ENCODE measurements around the gene BLZF1.
"Not testable (repeated sequence)": the region's sequence is repeated elsewhere in the genome, so short reads cannot be mapped to it uniquely, and the experiment has no call there.

The BLZF1 gene, protein sequence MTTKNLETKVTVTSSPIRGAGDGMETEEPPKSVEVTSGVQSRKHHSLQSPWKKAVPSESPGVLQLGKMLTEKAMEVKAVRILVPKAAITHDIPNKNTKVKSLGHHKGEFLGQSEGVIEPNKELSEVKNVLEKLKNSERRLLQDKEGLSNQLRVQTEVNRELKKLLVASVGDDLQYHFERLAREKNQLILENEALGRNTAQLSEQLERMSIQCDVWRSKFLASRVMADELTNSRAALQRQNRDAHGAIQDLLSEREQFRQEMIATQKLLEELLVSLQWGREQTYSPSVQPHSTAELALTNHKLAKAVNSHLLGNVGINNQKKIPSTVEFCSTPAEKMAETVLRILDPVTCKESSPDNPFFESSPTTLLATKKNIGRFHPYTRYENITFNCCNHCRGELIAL

DNA sequence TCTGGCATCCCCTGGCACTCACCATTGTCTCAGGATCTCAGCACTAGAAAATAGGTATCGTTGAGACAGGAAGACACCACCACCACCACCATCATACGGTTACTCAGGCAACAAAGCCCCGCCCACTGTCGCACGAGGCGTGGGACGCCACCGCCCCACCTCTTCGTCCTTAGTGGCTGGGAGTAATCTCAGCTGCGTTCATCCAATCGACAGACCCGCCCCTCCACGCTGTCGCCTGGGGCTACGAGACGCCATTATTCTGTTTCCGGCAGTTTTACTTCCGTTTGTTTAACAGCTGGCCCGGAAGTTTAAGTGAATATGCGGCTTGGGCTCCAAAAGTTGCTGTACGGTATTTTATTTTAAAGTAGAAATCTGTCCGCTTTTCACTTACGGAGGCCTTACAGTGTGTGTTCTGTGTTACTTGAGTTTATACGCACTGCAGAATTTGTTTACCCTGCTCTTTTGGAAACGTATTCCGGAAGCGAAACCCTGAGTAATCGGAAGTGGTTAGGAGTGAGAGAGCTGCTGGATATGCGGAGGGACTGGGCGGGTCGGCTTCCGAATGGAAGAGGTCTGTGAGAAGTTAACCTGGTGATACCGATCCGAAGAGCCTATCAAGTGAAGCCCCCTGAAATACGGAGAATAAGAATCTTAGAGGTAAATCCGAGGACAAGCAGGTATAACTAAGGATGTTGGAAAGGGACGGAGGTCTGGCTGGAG, at the start of gene BLZF1, which contains the start of gene NME7:
TSS of gene BLZF1 (plus strand) at position 510 of the 720 bp plus-strand sequence. CDS start 1,328 bp downstream, outside the sequence.
TSS of gene NME7 (minus strand) at position 112 of the 720 bp plus-strand sequence. CDS start at position 25, 87 bp downstream.
- peak; percentile 98 to 99 for DNase-seq

DNA sequence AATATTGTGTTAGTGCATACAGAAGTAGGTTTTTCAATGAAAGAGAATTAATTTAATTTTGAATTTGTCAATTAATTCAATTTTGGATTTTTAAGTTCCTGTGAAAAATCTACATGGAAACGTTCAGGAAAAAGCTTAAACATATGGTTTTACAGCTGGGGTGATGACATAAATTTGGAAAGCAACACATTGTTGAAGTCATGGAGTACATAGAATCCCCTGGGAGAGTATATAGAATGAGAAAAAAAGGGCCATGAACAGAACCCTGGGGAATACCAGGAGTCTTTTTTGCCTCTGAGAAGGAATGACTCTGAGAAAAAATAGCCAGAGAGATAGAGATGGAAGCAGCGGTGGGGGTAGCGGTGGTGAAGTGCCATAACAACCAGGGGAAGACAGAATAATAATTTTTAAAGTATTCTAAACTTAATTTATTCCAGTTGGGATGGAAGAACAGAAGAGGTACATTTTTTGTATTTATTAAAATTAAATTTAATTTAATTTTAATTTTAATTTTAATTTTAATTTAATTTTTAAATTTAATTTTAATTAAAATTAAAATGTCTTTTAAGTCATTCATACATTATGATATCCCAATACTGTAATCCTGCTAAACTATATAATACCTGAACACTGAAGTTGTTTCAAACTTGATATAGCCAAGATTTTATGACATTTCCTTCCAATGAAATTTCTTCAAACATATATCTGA, 49.3 kb upstream of the BLZF1 start:
- DNase-seq: no peak

DNA sequence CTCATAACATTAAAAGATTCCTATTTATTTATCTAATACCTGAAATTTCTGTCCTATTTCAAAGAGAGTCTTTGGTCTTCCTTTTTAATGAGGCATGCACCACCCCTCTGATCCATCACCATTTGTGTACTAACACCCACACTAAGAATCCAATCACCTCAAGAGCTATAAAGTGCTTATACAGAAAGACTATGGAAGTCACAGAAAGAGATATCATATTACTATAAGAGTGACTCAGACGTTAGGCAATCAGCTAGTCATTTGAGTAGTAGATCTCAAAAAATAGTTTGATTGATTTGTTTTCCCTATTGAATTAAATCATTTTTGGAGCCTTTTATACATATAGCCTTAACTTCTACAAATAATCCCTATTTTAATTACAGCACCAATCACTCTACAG, 46.5 kb upstream of the BLZF1 start:
- DNase-seq: no peak

DNA sequence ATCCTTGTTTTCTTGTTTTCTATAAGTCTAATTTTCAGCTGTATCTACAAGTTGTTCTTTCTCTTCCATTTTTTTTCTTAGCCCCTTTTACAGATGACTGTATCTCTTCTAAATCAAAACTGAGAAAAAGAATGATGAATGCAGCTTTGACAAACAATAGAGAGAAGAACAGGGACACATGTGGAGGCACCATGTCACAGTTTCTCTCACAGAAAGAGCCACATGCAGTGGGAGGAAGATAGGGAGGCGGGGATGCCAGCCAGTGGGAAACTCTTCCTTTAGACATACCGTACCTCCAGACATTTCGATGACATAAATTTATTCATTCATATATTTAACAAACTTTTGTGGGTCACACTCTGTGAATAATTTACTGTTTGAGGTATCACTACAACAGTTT, 45.9 kb upstream of the BLZF1 start:
- no peak for DNase-seq

DNA sequence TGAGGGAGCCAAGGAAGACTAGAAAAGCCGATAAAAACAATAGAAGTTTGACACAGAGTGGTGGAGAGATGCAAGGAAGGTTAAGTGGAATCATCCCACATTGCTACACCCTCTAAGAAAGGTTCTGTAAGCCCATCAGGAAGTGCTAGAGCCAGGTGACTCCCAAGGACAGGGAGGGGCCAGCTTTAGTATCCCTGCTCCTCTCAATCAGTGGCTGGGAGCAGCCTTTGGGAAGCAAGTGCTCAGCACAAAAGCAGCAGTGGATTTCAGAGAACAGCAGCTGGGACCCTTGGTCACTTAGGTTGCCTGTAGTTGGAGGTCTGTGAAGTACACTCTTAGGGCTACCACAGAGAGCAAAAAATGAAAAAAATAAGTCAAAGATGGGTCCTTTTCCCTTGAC, 42.9 kb upstream of the BLZF1 start:
- DNase-seq: no peak

DNA sequence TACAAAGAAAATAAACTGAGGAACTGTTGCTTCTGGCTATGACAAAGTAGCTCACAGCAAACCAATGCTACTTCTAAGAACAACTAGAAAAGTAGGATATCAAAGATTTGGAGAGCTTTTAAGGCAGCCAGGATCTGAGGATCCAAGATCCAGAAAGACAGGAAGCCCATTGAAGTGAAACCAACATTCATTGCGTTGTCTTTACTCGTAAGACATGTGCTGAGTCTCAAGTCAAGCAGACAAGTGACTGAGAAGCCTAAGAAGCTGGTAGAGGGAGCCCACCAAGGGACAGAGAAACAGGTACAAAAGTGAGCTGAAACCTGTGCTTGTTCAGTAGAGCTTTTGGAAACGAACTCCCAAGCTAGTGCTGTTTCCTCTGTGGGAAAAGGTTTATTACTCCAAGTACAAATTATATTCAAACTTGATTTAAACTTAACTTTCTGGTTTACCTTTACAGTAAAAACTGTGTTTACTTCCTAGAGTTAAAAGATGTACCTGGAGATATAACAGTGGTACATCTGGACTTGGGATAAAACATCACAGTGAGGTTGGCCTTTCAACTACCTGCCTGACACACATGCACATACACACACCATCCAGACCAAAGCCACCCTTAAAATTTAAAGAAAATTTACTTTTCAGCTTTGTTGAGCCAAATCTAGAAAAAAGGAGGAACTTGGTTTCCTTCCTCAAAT, 41.6 kb upstream of the BLZF1 start:
- no peak for DNase-seq

DNA sequence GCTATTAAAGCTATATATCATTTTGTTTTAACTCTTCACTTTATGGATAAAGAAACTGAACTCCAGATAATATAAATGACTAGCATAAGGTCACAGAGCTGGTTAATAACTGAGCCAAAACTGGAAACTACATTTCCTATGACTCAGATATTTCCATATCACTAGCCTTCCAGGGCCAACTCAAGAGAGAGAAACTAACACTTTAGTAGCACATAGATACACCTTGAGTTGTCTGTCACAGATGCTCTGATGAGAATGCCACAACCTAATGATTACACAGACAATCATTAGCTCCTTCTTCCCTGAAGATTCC, 41.1 kb upstream of the BLZF1 start:
- DNase-seq: no peak

DNA sequence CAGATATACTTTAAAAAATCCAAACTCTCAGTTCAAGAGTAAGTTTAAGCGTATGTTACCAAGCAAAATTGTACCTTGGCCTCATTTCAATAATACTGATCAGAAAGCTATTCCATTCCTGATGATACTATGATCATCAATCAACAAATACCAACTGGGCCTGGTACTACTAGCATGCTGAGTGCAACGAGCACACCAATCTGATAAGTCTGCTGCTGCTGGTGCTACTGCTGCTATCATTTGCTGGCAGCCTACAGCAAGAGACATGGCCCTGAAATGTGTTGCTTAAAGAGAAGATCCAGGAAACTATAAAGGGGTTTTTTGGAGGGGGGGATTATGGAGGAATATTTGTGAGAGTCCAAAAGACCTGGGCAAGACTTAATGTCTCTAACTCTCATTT, 40.1 kb upstream of the BLZF1 start:
- DNase-seq: no peak

DNA sequence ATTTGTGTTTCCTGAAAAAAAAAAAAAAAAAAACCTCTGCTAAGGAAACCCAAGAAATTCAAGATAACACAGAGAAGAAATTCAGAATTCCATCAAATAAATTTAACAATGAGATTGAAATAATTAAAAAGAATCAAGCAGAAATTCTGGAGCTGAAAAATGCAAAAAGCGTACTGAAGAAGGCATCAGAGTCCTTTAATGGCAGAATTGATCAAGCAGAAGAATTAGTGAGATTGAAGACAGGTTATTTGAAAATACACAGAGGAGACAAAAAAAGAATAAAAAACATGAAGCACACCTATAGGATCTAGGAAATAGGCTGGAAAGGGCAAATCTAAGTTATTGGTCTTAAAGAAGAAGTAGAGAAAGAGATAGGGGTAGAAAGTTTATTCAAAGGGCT, 38.6 kb upstream of the BLZF1 start:
- no peak for DNase-seq

DNA sequence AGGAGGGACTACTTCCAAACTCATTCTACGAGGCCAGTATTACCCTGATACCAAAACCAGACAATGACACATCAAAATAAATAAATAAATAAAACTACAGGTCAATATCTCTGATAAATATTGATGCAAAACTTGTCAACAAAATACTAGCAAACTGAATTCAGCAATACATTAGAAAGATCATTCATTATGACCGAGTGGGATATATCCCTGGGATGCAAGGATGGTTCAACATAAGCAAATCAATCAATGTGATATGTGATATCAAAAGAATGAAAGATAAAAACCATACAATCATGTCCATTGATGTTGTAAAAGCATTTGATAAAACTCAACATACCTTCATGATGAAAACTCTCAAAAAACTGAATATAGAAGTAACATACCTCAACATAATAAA, 37.1 kb upstream of the BLZF1 start:
- no peak for DNase-seq

DNA sequence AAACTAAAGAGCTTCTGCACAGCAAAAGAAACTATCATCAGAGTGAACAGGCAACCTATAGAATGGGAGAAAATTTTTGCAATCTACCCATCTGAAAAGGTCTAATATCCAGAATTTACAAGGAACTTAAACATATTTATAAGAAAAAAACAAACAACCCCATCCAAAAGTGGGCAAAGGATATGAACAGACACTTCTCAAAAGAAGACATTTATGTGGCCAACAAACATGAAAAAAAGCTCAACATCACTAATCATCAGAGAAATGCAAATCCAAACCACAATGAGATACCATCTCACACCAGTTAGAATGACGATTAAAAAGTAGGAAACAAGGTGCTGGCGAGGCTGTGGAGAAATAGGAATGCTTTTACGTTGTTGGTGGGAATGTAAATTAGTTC, 33.3 kb upstream of the BLZF1 start:
- not testable (repeated sequence) for DNase-seq

DNA sequence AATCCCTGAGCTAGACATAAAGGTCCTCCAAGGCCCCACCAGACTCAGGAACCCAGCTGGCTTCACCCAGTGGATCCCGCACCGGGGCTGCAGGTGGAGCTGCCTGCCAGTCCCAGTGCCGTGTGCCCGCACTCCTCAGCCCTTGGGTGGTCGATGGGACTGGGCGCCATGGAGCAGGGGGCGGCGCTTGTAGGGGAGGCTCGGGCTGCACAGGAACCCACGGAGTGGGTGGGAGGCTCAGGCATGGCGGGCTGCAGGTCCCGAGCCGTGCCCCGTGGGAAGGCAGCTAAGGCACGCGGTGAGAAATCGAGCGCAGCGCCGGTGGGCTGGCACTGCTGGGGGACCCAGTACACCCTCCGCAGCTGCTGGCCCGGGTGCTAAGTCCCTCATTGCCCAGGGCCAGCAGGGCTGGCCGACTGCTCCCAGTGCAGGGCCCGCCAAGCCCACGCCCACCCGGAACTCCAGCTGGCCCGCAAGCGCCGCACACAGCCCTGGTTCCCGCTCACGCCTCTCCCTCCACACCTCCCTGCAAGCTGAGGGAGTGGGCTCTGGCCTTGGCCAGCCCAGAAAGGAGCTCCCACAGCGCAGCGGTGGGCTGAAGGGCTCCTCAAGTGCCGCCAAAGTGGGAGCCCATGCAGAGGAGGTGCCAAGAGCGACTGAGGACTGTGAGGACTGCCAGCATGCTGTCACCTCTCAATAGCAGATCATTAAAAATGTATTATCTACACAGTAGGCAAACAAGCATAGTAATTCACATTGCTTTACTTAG, 30.9 kb upstream of the BLZF1 start:
- not testable (repeated sequence) for DNase-seq

DNA sequence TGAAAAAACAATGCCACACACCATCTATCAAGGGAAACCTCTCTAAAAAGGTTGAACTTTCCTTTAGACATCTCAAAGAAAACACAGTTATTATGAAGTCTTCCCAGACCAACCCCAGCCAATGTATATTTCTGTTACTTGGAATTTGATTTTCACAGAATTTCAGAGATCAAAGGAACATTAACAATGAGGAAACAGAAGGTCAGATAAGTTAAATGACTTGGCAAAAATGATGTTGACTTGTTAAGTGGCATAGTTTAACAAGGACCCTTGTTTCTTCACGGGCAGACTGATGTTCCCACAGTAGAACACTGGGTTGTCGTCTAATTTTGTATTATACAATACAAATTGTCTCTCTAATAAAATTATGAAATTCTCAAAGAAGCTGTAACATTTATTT, 29.4 kb upstream of the BLZF1 start:
- DNase-seq: no peak

DNA sequence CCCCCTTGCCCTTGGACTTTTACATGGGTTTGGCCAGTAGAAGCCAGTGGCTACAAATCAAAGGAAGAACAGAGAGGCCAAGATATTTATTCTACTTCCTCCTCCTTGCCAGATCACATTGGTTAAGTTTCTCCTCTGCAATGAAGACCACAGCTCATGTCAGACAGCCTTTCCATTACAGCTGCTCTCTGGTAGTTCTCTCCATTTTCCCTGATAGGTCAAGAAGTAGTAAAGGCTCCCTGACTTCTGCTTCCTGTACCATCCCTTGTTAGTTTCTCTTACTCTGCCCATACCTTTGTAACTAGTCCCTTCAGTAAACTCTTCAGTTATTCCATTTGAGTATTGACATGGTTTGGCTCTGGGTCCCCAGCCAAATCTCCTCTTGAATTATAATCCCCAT, 28.2 kb upstream of the BLZF1 start:
- no peak for DNase-seq

DNA sequence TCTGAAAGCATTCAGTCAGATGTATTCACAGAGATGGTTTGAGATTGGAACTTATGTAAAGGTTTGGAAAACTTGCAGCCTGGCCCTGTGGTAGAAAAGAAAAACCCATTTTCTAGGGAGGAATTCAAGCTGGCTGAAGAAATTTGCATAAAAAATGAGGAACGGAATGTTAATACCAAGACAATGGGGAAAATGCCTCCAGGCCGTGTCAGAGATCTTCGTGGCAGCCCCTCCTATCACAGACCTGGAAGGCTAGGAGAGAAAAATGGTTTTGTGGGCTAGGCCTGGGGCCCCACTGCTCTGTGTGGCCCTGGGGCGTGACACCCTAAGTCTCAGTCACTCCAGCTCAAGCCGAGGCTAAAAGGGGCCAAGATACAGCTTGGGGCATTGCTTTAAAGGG, 27.1 kb upstream of the BLZF1 start:
- no peak for DNase-seq

DNA sequence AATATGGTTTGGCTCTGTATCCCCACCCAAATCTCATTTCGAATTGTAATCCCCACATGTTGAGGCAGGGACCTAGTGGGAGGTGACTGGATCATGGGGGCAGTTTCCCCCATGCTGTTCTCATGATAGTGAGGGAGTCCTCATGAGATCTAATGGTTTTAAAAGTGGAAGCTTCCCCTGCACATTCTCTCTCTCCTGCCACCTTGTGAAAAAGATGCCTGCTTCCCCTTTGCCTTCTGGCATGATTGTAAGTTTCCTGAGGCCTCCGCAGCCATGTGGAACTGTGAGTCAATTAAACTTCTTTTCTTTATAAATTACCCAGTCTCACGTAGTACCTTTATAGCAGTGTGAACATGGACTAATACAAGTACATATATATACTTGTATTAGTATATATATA, 25.9 kb upstream of the BLZF1 start:
- DNase-seq: not testable (repeated sequence)

DNA sequence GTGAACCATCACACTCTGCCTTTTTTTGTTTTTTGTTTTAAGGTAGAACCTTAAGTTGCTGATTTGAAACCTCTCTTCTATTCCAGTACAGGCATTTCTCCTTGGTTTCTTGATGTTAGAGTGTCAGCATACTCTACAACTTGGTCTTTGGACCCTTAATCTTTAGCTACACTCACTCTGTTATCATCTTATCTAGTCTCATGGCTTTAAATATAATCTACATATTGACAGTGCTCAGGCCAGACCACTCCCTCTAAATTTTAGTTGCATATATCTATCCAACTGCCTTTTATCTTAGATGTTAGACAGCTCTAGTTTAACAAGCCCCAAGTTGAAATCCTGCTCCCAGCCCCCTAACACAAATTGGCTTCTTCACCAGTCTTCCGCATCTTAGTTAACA, 22.5 kb upstream of the BLZF1 start:
- no peak for DNase-seq

DNA sequence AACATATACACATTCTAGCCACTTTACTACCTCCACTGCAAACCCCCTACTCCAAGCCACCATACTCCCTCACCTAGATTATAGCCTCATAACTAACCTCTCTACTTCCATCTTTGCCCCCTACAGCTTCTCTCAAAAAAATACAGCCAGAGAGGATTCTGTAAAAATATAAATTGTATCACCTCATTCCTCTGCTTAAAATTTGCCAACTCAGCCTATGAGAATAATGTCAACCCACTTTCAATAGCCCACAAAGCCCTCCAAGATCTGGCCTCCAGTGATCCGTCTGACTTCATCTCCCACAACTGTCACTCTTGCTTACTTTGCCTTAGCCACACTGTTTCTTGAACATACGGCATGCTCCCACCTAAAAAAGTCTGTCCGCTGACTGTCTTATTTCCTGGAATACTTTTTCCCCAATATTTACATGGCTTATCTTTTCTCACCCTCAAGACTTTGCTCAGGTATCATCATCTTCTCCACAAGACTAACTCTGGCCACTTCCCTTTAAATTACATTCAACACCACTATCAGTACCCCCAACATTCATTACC, 21.9 kb upstream of the BLZF1 start:
- no peak for DNase-seq

DNA sequence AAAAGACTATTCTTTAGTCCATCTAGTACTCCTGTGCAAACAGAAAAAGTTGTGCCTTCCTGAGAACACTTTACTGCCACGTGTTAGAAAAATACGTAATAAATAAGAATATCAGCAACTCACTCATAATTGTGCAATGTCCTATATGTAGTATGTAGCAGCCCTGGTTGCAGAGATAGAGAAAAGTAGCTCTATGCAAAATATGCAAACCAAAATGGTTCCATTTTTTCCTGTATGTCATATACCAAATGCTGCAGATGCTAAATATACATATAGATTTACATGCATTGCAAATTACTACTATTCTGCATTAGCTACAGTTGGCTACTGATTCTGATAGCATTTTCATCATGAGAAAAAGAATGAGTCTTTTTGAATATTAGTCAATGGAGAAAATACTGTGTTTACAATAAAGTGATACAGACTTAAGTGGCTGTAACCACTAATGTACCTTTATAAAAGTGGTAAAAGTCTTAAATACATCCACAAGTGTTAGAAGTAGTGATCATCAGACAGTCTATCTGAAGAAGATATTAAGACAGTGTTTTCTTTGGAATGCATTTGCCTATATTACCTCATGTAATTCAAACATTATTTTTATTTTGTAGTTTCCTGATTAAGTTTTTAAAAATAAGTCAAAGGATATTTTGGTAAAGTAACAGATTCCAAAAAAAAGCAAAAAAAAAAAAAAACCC, 20.2 kb upstream of the BLZF1 start:
- no peak for DNase-seq

DNA sequence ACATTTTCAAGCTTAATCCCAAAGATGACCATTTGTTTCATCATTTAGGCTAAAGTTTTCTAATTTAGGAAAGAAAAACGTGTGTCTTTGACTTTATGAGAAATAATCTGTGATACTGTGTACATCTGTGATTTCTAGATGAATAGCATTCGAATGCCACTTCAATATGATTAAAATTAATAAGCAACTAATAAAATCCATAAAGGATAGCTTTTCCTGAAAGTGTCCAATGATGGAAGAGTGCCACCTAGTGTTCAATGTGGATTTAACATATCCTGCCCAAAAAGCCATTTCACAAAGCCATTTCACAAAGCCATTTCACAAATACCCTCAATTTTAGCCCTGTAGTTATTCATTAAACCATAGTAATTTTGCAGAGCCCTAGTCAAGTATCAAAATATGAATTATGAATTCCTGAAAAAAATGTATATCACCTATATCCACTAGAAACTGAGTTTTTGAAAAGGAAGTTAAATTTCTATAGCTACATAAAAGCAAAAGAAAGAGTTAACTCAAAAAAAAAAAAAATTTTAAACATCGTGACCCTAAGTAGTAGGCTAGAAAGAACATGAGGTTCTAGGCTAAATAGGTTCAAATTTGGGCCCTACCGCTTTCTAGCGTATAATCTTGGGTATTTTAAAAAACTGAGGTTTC, 19.5 kb upstream of the BLZF1 start:
- DNase-seq: peak; percentile 60 to 62

DNA sequence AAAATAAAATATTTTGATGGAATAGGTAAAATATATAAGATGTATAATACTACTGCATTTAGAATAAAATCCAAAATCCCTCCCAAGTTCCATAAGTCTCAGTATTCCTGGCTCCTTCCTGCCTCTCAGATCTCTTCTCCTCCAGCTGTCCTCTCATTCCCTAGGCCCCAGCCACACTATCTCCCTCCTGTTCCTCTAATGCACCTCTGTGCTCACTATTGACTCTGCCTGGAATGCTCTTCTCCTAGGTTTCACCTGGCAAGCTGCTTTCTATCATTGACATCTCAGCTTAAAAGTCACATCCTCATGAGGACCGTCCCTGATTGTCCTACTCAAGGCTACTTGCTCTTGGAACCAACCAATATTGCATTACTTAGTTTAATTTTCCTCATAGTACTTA, 7.6 kb upstream of the BLZF1 start:
- DNase-seq: no peak
